HG02973 (cell line): ENCODE measurements around the gene PDE3A.
"Not testable (repeated sequence)": the region's sequence is repeated elsewhere in the genome, so short reads cannot be mapped to it uniquely, and the experiment has no call there.

Experiments
- ATAC-seq: cut with Tn5 transposase; IDR thresholded peaks from one replicate; pipeline ENCODE4 v1.9.1; 2021; ENCODE audit warnings: moderate library complexity; ENCODE audit not compliant: unreplicated experiment

The PDE3A gene

DNA sequence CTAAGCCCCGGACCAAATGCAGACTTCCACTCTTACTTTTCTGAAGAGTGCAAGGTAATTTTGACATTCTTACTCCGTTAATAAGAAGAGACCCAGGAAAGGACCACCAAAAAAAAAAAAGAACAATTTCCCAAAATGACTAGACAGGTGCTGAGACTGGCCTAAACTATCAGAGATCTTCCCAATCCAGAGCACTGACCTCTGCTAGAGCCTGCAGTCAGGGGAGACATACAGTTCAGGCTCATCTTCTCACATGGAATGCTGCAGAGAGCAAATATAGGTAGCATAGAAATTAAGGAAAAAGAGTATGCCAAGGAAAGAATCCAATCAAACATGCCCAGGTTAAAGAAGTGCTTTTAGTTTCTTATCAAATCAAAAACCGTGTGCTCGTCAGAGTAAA is 177.9 kb downstream of the PDE3A start:
- ATAC-seq: no peak

DNA sequence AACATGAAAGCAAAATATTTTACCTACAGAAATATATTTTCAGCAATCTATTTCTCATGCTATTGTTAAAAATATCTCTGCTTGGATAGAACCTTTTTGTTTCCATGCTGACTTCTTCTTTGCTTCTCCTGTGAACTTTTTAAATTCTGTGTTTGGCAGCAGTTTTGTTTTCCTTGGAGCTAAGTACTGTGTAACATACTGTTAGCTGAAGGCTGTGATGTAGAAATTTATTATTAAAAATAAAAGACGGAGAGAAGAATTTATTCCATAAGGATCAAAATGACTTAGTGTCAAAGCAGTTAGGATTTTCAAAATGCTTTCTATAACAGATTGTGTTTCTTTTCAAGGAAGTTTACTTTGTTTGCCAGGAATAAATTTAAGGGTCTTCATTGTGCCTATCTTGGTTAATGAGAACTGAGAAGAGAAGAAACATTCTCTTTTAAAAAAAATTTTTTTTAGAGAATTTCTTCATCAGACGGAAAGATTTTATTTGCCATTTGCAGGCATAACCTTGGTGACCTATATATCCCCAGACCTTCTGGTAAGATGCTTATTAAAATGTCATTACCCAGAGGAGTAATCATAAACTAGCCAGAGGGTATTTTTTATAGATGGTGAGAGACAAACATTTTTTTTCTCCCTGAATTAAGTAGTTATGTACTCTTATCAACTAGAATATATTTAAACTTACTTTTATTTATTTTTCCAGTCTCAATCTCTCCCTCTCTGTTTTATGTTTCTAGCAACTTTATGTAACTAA is 179.7 kb downstream of the PDE3A start:
- ATAC-seq: no peak

DNA sequence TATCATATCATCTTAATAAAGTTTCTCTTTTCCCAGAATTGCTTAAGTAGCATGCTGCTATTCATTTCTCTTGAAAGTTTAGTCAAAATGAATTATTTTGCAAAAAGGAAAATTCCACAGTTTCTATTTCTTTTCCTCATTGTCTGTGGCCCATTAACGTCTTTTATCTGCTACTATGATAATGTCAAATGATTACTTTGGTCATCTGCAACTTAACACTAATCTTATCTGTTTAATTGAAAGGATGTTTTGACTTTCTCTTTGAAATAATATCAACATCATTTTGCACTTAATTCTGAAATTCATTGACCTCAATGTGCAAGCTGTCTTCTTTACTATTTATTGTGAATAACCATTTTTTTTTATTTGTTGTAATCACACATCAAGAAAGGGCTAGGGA is 180.3 kb downstream of the PDE3A start:
- no peak for ATAC-seq

DNA sequence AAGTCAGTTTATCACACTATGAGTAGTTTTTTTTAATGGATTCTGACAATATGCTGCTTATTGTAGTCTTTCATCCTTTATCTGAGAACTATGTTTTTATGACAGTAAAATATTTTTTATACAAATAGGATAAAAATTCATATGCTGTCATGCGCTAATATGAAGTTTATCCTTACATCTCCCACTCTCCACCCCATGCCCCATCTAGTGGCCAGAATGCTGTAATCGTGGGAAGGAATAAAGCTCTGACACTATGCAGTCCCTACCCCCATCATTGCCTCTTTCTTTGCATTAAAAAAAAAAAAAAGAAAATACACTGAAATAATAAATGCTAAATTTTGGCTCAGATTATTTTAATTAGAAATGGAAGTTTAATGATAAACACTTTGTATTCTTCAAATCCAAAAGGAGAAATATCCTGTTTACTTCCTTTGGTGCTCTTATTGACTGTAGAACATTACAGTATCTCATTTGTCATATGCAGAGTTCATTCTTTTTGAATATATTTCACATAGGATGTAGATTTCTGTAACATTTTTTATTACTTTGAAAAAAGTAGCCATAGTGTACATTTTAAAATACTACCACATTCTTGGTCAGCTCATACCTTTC is 180.9 kb downstream of the PDE3A start:
- ATAC-seq: no peak

DNA sequence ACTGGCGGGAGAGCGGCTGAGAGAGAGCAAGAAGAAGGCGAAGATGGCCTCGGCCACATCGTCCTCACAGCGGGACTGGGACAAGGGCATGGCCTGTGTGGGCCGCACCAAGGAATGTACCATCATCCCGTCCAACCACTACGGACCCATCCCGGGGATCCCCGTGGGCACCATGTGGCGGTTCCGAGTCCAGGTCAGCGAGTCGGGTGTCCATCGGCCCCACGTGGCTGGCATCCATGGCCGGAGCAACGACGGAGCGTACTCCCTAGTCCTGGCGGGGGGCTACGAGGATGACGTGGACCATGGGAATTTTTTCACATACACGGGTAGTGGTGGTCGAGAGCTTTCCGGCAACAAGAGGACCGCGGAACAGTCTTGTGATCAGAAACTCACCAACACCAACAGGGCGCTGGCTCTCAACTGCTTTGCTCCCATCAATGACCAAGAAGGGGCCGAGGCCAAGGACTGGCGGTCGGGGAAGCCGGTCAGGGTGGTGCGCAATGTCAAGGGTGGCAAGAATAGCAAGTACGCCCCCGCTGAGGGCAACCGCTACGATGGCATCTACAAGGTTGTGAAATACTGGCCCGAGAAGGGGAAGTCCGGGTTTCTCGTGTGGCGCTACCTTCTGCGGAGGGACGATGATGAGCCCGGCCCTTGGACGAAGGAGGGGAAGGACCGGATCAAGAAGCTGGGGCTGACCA is 183.6 kb downstream of the PDE3A start:
- ATAC-seq: not testable (repeated sequence)

DNA sequence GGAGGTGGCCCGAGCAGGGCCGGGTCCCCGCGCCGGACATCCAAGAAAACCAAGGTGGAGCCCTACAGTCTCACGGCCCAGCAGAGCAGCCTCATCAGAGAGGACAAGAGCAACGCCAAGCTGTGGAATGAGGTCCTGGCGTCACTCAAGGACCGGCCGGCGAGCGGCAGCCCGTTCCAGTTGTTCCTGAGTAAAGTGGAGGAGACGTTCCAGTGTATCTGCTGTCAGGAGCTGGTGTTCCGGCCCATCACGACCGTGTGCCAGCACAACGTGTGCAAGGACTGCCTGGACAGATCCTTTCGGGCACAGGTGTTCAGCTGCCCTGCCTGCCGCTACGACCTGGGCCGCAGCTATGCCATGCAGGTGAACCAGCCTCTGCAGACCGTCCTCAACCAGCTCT is 184.2 kb downstream of the PDE3A start:
- not testable (repeated sequence) for ATAC-seq

DNA sequence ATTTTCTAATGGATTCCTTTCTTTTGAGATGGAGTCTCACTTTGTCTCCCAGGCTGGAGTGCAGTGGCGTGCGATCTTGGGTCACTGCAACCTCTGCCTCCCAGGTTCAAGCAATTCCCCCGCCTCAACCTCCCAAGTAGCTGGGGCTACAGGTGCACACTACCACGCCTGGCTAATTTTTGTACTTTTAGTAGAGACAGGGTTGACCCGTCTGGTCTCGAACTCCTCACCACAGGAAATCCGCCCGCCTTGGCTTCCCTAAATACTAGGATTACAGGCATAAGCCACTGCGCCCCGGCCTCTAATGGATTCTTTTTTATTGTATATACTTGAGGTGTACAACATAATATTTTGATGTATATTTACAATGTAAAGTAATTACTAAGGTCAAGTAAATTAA is 186.7 kb downstream of the PDE3A start:
- no peak for ATAC-seq

DNA sequence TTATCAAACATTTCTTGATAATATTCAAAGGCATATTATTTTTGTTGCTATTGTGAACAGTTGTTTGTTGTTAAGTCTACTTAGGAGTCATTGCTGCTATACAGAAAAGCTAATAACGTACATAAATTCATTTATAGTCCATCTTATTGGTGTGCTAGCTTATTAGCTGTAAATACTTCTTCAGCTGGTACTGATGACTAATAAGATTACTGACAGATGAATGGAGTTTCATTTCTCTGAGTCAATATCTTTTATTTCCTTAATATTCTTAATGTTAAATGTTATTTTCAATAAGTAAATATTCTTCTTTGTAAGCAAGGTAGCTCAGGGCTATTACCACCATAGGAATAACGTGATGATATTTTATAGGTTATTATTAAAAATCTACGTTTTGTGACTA is 187.4 kb downstream of the PDE3A start:
- no peak for ATAC-seq

DNA sequence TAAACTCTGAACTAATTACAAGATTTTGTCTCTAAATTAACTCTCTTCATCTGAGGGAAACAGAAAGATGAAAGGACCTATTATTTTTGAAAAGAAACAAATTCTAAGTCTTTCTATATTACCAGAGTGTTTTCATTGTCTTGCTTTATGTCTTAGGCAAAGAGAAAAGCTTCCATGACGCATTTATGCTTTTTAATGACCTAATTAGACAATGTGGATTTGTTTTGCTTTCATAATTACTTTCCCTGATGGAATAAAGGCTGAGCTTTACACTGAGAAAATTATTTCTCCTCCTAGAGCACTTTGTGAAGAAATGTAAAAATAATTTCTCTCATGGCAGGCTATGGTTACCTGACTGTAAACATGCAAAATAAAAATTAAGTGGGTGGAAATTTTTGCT is 188.8 kb downstream of the PDE3A start:
- ATAC-seq: no peak

DNA sequence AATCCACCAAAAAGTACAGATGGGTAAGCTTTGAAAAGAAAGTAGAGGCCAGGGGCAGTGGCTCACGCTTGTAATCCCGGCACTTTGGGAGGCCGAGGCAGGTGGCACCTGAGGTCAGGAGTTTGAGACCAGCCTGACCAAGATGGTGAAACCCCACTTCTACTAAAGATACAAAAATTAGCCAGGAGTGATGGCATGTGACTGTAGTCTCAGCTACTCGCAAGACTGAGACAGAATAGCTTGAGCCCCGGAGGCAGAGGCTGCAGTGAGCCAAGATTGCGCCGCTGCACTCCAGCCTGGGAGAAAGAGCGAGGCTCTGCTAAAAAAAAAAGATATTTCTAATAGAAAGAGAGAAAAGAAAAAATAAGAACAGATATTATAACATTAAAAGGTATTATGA is 192.6 kb downstream of the PDE3A start:
- ATAC-seq: no peak

DNA sequence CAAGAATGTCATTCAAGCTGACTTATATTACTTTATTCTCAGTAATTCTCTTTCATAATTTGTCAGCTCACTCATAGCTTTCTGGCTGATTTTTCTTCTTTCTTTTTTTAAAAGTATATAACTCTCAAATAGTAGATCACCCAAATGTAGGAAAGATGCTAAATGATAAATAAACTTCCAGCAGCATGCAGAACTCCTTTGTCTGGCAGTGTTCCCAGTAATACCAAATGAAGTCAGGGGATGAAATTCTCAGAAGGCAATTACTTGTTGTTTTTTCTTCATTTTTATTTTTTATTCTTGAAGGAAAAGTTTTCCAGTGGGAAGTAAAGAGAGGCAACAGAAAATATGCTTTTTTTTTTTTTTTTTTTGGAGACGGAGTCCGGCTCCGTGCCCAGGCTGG is 193.5 kb downstream of the PDE3A start:
- no peak for ATAC-seq

DNA sequence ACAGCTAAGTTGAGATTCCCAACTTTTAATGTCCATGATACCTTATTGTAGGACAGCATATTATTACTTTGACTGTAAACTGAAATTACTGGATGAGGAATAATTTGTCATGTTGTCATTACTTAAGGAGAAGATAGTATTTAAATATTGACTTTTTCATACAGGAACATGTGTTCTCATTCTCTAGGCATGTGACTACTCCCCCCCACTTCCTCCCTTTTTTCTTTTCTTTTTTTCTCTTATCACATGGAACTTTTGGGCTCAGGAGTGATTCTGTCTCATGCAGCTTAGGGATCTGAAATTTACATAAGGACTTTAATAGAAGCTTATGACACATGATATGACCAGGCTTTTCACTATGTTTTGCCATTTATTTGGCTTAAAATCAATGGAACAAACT is 199.1 kb downstream of the PDE3A start:
- ATAC-seq: no peak

DNA sequence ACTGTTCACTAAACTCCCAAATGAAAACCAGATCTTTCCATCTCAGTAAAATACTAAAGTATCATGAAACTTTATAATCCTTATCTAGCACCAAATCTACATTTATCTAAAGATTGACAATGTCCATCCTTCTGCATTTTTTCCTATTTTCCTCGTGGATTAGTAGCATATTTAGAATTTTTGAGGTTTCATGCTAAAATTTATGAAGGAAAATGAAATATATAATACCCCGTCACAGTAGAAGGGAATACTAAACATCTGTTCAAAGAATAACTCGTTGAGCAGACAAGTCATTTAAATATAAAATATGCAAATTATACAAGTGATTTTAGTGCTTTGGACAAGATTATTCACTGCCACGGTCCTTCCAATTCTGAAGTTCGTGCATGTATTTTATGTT is 204.1 kb downstream of the PDE3A start:
- ATAC-seq: no peak

DNA sequence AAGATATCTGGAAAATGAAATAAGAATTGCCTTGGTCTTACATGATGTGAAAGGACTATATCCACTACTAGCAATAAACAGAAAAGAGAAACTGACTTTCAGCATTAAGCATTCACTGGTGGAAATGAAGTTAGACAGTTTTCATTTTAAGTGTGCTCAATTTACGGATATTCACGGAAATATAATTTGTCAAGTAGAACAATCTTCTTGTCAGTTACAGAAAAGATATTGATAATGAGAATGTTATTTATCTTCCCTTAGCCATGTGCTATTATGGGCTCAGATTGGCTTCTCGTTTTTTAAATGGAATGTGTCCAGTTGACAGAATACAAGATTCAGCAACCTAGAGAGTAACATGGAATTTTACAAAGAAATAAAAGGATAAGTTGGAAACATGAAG is 208.2 kb downstream of the PDE3A start:
- no peak for ATAC-seq

DNA sequence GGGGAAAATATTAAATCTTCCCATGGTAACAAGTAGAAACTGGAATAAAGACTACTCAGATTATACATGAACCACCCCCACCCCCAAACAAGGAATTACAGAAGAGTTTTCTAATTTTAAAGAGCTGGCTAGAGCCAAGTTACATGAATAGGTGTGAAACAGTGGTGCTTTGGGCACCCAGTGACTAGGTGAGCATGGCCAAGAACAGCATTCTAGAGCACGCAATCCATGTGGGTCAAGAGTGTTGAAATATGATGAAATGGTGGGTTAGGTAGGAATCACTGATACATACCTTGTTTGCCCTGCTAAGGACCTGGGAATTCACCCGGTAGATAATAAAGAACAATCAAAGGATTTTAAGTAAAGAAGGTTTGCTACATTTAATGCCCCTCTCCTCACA is 208.7 kb downstream of the PDE3A start:
- ATAC-seq: no peak

DNA sequence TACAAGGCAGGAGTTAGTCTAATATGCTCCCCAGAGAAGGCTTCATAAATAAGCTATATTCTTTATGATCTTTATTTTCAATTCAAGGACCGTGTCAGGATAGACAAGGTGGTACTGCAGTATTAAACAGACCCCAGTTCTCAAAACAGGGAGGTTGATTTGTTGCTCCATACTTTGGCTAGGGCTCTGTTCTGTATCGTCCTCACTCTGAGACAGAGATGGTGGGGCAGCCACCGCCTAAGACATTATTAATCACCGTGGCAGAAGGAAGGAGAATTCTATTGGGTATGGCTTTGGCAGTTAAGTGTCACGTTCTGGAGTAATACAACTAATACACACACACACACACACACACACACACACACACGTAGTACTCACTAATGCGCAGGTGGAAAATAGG is 209.8 kb downstream of the PDE3A start:
- no peak for ATAC-seq

DNA sequence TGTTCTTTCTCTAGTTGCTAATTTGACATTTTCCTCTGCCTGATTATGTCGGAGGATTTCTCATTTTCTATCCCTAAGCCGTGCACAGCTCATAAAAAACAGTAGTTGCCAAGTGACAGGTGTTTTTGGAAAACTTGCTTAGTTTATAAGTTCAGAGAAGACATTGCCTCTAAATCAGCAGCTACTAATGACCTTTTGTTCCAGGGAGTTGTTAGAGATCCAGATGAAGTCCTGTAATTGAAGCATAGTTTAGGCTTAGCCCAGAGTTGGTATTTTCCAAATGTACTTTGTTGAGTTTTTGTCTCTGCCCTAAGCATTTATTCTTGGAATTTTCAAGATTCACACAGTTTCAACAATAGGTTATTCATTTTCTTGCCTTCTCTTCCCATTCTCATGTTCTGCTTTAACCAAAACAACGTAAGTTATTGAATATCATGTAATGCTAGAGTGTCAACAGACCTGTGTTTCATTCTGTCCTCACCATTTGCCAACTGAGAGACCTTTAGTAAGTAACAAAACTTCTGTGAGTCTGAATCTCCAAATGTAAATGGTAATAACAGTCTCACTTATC is 216.8 kb downstream of the PDE3A start:
- no peak for ATAC-seq

DNA sequence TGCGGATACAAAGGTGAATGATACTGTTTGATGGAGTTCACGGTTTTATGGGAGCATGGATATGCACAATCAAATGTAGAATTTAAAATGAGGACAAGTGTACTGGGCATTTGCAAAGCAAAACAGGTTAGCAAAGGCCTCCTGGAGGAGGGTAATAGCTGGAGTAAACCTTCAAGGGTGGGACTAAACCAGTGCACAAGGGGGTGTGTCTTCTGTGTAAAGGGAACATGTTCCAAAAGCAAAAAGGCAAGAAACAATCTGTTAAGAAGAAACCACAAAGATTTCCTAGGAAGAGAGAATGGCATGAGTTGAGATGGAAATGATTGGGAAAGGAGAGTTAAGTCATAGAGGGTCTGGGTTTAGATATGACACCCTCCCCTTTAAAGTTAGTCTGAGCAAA is 217.6 kb downstream of the PDE3A start:
- ATAC-seq: no peak

DNA sequence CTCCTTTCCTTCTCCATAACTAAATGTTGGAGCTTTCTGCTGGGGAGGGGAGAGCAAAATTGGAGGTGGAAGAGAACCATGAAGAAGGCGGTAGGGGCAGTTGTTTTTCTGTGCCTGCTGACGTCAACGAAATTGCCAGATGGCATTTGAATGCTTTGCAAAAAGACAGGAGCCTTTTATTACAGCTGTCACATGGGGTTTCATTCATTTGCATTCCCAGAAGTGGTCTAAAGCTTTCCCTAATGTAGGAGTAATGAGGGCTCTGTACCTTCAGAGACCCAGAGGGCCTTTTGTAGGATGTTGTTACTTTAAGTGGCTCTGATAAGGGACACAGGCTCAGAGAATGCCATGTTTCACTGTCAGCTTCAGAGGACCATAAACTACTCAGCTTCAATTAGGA is 219.7 kb downstream of the PDE3A start:
- no peak for ATAC-seq

DNA sequence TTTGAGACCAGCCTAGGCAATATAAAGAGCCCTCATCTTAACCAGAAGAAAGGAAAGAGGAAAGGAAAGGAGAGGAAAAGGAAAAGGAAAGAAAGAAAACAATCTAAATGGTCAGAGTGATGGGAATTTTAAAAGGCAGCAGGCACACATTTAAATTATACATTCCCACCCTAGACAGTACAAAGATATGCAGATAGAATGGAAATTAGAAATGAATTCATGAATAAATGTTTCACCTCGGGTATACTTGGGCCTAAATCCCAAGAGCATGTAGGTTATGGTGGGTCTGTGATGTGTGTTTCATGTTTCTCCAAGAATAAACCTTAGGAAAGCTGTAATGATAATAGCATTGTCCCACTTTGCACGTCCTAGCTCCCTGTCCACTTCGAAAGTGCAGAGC is 222.2 kb downstream of the PDE3A start:
- no peak for ATAC-seq

DNA sequence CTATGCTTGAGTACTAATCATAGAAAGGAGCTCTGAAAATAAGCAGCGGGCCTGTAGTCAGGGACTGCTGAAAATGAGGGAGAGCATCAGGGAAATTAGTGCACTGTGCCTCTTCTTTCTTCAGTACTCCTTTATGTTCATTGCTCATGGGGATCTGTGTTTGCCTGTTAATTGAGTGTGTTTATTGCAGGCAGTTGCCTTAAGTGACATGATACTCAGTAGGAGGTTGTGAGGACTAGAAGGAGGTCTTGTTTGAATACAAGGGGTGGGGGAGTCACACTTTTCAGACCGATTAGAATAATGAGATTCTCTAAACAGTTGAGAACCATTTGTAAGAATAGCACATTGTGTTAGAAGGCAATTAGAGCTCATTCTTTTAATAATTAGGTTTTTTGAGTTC is 224.2 kb downstream of the PDE3A start:
- no peak for ATAC-seq

DNA sequence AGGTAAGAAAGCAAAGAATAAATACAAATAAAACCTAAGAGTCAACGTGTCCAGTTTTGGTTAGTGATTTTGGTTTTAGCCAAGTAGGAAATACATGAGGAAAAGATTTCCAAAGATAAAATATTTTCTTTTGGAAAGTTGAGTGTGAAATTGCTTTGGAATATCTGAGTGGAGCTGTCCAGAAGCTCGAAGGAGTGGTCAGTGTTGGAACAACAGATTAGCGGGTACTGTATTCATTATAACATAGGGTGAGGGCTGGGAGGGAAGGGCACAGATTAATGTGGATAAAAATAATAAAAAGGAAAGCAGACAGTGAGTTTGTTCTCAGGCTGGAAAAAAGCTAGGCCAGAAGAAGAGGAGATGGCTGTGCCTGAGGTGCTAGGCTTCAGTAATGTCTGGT is 225.3 kb downstream of the PDE3A start:
- ATAC-seq: no peak
